ENCODE results near the gene FOXF1.

DNA sequence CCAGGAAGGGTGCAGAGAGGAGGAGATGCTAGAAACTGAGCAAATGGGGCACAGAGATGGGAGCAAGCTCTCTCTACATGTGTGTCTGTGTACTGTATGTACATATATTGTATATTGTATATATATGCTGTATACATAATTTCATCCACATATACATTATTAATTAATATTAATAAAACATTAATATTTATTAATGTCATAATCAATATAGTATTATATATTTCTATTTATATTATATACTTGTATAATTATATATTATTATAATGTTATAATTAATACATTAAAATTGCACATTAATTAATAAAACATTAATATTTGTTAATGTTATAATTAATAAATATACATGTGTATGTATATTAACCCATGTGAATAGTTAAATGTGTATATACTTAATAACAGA is 31.5 kb upstream of the FOXF1 start:
- TF ChIP-seq, protein P1, sequence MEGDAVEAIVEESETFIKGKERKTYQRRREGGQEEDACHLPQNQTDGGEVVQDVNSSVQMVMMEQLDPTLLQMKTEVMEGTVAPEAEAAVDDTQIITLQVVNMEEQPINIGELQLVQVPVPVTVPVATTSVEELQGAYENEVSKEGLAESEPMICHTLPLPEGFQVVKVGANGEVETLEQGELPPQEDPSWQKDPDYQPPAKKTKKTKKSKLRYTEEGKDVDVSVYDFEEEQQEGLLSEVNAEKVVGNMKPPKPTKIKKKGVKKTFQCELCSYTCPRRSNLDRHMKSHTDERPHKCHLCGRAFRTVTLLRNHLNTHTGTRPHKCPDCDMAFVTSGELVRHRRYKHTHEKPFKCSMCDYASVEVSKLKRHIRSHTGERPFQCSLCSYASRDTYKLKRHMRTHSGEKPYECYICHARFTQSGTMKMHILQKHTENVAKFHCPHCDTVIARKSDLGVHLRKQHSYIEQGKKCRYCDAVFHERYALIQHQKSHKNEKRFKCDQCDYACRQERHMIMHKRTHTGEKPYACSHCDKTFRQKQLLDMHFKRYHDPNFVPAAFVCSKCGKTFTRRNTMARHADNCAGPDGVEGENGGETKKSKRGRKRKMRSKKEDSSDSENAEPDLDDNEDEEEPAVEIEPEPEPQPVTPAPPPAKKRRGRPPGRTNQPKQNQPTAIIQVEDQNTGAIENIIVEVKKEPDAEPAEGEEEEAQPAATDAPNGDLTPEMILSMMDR (IDR thresholded peaks at IDR 0.05), result no peak
- TF ChIP-seq POLR2A (IDR thresholded peaks at IDR 0.05), result no peak

Measured in heart left ventricle (tissue), 13 donors.